GM12878 (cell line): ENCODE results near the gene KIF12.

Source experiments
- FOXM1 ChIP-seq: IDR thresholded peaks from 2 replicates; pipeline ENCODE4 v1.6.1; 2012; ENCODE audit warnings: low read depth, mild to moderate bottlenecking, inconsistent platforms, low read length, moderate library complexity
- JUNB ChIP-seq: IDR thresholded peaks from 2 replicates; pipeline ENCODE4 v1.6.1; 2016; ENCODE audit warnings: antibody characterized with exemption, mild to moderate bottlenecking
- MEF2B ChIP-seq: fragments of 450-650 bp; IDR thresholded peaks from 2 replicates; pipeline ENCODE4 v1.6.1; 2018; ENCODE audit warnings: mild to moderate bottlenecking, moderate library complexity; ENCODE audit not compliant: partially characterized antibody, poor library complexity, severe bottlenecking
- POLR2AphosphoS5 ChIP-seq: IDR thresholded peaks from 2 replicates; pipeline ENCODE4 v1.6.1; 2011; ENCODE audit warnings: mild to moderate bottlenecking, low read length, inconsistent platforms
- ZNF274 ChIP-seq: IDR thresholded peaks from one replicate; pipeline ENCODE4 v1.8.0; 2011; ENCODE audit not compliant: insufficient read length, insufficient read depth
- TF ChIP-seq, protein P1 (sequence below), 3 experiments: IDR thresholded peaks in 2 of 3; conservative IDR thresholded peaks in 1 of 3; 2 replicates each; pipeline ENCODE4 v1.5.1; 2011; ENCODE audit warnings: low read depth in 3 of 3, low read length in 3 of 3, mild to moderate bottlenecking in 3 of 3, control low read depth in 2 of 3, moderate library complexity in 2 of 3, inconsistent platforms in 1 of 3, mixed read lengths in 1 of 3; ENCODE audit not compliant: control insufficient read depth in 2 of 3, insufficient read depth in 1 of 3; ENCODE audit errors: extremely low read depth in 1 of 3
- TF ChIP-seq, protein P2 (sequence below): IDR thresholded peaks from 2 replicates; pipeline ENCODE4 v1.6.1; 2011; ENCODE audit warnings: borderline replicate concordance, low read depth, mild to moderate bottlenecking, moderate library complexity, mixed read lengths, low read length; ENCODE audit not compliant: insufficient read depth; ENCODE audit errors: extremely low read length
- TF ChIP-seq, protein P3 (sequence below): IDR thresholded peaks from 2 replicates; pipeline ENCODE4 v1.6.1; 2012; ENCODE audit warnings: low read length, inconsistent platforms
- TF ChIP-seq, protein P4 (sequence below): IDR thresholded peaks from 2 replicates; pipeline ENCODE4 v1.6.1; 2012; ENCODE audit warnings: low read depth, low read length, improper control_type of control experiment

DNA sequence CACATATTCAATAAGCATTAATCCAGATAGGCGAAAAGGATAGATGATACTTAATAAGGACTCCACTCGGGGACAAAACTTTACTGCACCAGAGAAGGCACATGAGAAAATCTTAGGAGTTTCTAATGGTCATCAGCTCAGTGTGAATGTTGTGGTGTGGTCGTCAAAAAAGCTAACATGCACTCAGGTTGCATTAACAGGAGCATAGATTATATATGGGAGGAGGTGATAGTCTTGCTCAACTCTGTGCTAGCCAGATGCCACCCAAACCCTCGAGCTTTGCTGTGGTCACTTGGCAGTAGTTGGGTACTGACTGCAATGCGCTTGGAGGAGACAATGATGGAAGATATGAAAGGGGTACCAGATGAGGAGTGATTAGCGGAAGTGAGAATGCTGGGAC, 47.6 kb upstream of the KIF12 start:
- TF ChIP-seq, protein P1, sequence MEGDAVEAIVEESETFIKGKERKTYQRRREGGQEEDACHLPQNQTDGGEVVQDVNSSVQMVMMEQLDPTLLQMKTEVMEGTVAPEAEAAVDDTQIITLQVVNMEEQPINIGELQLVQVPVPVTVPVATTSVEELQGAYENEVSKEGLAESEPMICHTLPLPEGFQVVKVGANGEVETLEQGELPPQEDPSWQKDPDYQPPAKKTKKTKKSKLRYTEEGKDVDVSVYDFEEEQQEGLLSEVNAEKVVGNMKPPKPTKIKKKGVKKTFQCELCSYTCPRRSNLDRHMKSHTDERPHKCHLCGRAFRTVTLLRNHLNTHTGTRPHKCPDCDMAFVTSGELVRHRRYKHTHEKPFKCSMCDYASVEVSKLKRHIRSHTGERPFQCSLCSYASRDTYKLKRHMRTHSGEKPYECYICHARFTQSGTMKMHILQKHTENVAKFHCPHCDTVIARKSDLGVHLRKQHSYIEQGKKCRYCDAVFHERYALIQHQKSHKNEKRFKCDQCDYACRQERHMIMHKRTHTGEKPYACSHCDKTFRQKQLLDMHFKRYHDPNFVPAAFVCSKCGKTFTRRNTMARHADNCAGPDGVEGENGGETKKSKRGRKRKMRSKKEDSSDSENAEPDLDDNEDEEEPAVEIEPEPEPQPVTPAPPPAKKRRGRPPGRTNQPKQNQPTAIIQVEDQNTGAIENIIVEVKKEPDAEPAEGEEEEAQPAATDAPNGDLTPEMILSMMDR (IDR thresholded peaks at IDR 0.05 in 2 of 3, conservative IDR thresholded peaks at IDR 0.05 in 1 of 3; ENCODE audit: control insufficient read depth in 2 of 3, extremely low read depth in 1 of 3, insufficient read depth in 1 of 3, low read depth in 3 of 3, low read length in 3 of 3), result no peak
- TF ChIP-seq, protein P2, sequence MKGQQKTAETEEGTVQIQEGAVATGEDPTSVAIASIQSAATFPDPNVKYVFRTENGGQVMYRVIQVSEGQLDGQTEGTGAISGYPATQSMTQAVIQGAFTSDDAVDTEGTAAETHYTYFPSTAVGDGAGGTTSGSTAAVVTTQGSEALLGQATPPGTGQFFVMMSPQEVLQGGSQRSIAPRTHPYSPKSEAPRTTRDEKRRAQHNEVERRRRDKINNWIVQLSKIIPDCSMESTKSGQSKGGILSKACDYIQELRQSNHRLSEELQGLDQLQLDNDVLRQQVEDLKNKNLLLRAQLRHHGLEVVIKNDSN, result no peak
- TF ChIP-seq JUNB (no peak), ZNF274 (no peak), POLR2AphosphoS5 (no peak), MEF2B (no peak), FOXM1 (no peak)
- TF ChIP-seq, protein P3, sequence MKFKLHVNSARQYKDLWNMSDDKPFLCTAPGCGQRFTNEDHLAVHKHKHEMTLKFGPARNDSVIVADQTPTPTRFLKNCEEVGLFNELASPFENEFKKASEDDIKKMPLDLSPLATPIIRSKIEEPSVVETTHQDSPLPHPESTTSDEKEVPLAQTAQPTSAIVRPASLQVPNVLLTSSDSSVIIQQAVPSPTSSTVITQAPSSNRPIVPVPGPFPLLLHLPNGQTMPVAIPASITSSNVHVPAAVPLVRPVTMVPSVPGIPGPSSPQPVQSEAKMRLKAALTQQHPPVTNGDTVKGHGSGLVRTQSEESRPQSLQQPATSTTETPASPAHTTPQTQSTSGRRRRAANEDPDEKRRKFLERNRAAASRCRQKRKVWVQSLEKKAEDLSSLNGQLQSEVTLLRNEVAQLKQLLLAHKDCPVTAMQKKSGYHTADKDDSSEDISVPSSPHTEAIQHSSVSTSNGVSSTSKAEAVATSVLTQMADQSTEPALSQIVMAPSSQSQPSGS, result no peak
- TF ChIP-seq, protein P4, sequence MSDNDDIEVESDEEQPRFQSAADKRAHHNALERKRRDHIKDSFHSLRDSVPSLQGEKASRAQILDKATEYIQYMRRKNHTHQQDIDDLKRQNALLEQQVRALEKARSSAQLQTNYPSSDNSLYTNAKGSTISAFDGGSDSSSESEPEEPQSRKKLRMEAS, result no peak
